ENCODE results near the gene AGAP1. TPM values are rescaled to one million over a fixed set of nuclear protein-coding genes. Genes with fewer than 3 reads are reported as not detected.

AGAP1 gene
- total RNA-seq, 1 donor from 2014 or later: 39.4 TPM

DNA sequence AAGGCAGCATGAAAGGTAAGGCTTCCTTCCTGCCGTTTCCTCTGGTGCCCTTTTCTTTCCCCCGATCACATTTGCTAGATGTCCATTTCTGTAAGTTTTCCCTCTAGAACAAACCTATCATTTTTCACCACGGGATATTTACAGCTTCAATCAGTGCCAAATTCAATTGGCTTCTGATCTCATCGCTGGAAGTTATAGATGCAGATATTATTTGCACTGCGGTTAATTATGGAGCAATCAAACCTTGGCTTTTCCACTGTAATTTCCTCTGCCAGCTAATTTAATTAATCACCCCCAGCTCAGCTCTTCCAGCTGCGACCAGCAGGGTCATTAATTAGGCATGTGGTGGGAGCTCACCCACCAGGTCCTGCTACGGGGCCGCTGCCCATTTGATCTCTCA, 588.2 kb downstream of the AGAP1 start:
- peaks cover 28% of the 10 kb centered on the region for H3K4me1 Mint-ChIP-seq (ENCODE audit: low read depth, unreplicated experiment)
- H3K27me3 Mint-ChIP-seq (ENCODE audit: low read depth, unreplicated experiment): no peaks in the 10 kb centered on the region
- H3K36me3 Mint-ChIP-seq (ENCODE audit: low read depth, unreplicated experiment): peaks cover 4% of the 10 kb centered on the region
- Histone ChIP-seq H3K27me3 (ENCODE audit: insufficient read depth, low read length) (no peaks in the 10 kb centered on the region), H3K4me1 (ENCODE audit: insufficient read depth, low read length) (peaks cover 16% of the 10 kb centered on the region), H4K20me1 (ENCODE audit: insufficient read depth, low read length) (peaks cover 9% of the 10 kb centered on the region), H3K4me2 (ENCODE audit: low read length) (peak overlapping the region; percentile 7), H3K79me2 (ENCODE audit: insufficient read depth, low read length) (no peaks in the 10 kb centered on the region), H3K27ac (ENCODE audit: low read depth, low read length) (no peak overlapping the region), H3K36me3 (ENCODE audit: insufficient read depth, low read length) (no peaks in the 10 kb centered on the region), H3K9me3 (ENCODE audit: insufficient read depth, low read depth, low read length) (no peaks in the 10 kb centered on the region), H2AFZ (ENCODE audit: low read depth, low read length) (no peak overlapping the region), H3K9ac (ENCODE audit: low read length) (no peak overlapping the region), H3K4me3 (ENCODE audit: insufficient read depth, low read depth, low read length) (no peak overlapping the region)
- H3K27ac Mint-ChIP-seq (ENCODE audit: unreplicated experiment): no peak overlapping the region
- FAIRE-seq: no peak
- TF ChIP-seq EZH2 (IDR thresholded peaks at IDR 0.05; ENCODE audit: insufficient read depth, low read length): no peak
- TF ChIP-seq, protein P1, sequence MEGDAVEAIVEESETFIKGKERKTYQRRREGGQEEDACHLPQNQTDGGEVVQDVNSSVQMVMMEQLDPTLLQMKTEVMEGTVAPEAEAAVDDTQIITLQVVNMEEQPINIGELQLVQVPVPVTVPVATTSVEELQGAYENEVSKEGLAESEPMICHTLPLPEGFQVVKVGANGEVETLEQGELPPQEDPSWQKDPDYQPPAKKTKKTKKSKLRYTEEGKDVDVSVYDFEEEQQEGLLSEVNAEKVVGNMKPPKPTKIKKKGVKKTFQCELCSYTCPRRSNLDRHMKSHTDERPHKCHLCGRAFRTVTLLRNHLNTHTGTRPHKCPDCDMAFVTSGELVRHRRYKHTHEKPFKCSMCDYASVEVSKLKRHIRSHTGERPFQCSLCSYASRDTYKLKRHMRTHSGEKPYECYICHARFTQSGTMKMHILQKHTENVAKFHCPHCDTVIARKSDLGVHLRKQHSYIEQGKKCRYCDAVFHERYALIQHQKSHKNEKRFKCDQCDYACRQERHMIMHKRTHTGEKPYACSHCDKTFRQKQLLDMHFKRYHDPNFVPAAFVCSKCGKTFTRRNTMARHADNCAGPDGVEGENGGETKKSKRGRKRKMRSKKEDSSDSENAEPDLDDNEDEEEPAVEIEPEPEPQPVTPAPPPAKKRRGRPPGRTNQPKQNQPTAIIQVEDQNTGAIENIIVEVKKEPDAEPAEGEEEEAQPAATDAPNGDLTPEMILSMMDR (IDR thresholded peaks at IDR 0.05; ENCODE audit: insufficient read depth, low read depth, low read length): no peak
- no peaks in the 10 kb centered on the region for H3K9me3 Mint-ChIP-seq (ENCODE audit: unreplicated experiment)
- H3K4me3 Mint-ChIP-seq (ENCODE audit: unreplicated experiment): no peak overlapping the region
- DNase-seq (ENCODE audit: low read depth): no peak

DNA sequence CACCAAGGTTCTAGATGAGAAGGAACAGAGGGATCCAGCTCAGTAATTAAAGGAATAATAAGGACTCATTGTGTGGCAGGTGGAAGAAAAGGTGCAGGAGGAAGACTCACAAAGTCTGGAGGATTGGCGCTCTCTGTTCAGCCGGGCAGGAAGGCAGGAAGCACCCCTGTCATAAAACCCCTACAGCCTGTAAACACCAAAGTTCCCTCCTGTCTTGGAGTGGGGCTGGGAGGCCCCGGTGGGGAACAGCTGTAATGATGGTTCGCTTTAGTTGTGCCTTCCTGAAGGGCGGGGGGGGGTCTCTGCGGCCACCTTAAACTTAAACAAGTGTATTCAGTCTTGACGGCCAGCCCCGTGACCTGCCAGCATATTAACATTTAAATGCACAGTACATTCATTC, 590.1 kb downstream of the AGAP1 start:
- Histone ChIP-seq H4K20me1 (ENCODE audit: insufficient read depth, low read length) (peaks cover under 1% of the 10 kb centered on the region), H3K4me1 (ENCODE audit: insufficient read depth, low read length) (peaks cover 6% of the 10 kb centered on the region), H3K79me2 (ENCODE audit: insufficient read depth, low read length) (no peaks in the 10 kb centered on the region), H3K4me2 (ENCODE audit: low read length) (no peak overlapping the region), H3K9me3 (ENCODE audit: insufficient read depth, low read depth, low read length) (no peaks in the 10 kb centered on the region), H2AFZ (ENCODE audit: low read depth, low read length) (no peak overlapping the region), H3K4me3 (ENCODE audit: insufficient read depth, low read depth, low read length) (no peak overlapping the region), H3K27me3 (ENCODE audit: insufficient read depth, low read length) (no peaks in the 10 kb centered on the region), H3K9ac (ENCODE audit: low read length) (no peak overlapping the region), H3K27ac (ENCODE audit: low read depth, low read length) (no peak overlapping the region), H3K36me3 (ENCODE audit: insufficient read depth, low read length) (no peaks in the 10 kb centered on the region)
- H3K4me3 Mint-ChIP-seq (ENCODE audit: unreplicated experiment): no peak overlapping the region
- H3K27me3 Mint-ChIP-seq (ENCODE audit: low read depth, unreplicated experiment): no peaks in the 10 kb centered on the region
- no peak overlapping the region for H3K27ac Mint-ChIP-seq (ENCODE audit: unreplicated experiment)
- no peak for TF ChIP-seq EZH2 (IDR thresholded peaks at IDR 0.05; ENCODE audit: insufficient read depth, low read length)
- TF ChIP-seq, protein P1 (IDR thresholded peaks at IDR 0.05; ENCODE audit: insufficient read depth, low read depth, low read length): no peak
- no peak for FAIRE-seq
- peaks cover 27% of the 10 kb centered on the region for H3K4me1 Mint-ChIP-seq (ENCODE audit: low read depth, unreplicated experiment)
- H3K36me3 Mint-ChIP-seq (ENCODE audit: low read depth, unreplicated experiment): peaks cover 4% of the 10 kb centered on the region
- H3K9me3 Mint-ChIP-seq (ENCODE audit: unreplicated experiment): no peaks in the 10 kb centered on the region
- DNase-seq (ENCODE audit: low read depth): no peak

DNA sequence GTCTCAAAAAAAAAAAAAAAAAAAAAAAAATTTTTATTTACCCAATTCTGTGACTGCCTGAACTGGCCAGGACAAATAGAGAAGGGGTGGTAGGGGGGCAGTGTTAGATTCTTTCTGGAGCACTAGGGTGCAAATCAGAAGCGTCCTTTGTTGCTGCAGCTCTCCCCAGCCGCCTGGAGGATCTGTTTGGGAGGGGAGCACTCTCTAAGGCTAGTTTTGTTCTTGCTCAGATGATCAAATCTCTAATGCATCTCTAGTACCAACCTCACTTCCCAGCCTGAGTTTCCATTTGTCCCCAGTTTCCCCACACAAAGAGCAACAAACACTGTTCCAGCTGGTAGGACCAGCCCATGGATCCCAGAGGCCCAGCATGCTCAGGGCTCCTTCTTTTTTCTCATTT, 591.4 kb downstream of the AGAP1 start:
- no peak for TF ChIP-seq EZH2 (IDR thresholded peaks at IDR 0.05; ENCODE audit: insufficient read depth, low read length)
- TF ChIP-seq, protein P1 (IDR thresholded peaks at IDR 0.05; ENCODE audit: insufficient read depth, low read depth, low read length): no peak
- FAIRE-seq: no peak
- H3K4me1 Mint-ChIP-seq (ENCODE audit: low read depth, unreplicated experiment): peaks cover 27% of the 10 kb centered on the region

More for the DNA sequence above, 591.4 kb downstream of the AGAP1 start:
- H3K9ac ChIP-seq (ENCODE audit: low read length): no peak overlapping the region
- H3K4me1 ChIP-seq (ENCODE audit: insufficient read depth, low read length): peaks cover 6% of the 10 kb centered on the region
- peak overlapping the region; percentile 41 for H3K27ac Mint-ChIP-seq (ENCODE audit: unreplicated experiment)
- H3K36me3 Mint-ChIP-seq (ENCODE audit: low read depth, unreplicated experiment): peaks cover under 1% of the 10 kb centered on the region
- no peak overlapping the region for H2AFZ ChIP-seq (ENCODE audit: low read depth, low read length)
- no peaks in the 10 kb centered on the region for H3K9me3 Mint-ChIP-seq (ENCODE audit: unreplicated experiment)
- DNase-seq (ENCODE audit: low read depth): no peak
- no peaks in the 10 kb centered on the region for H3K79me2 ChIP-seq (ENCODE audit: insufficient read depth, low read length)
- H3K4me3 Mint-ChIP-seq (ENCODE audit: unreplicated experiment): no peak overlapping the region
- H3K36me3 ChIP-seq (ENCODE audit: insufficient read depth, low read length): no peaks in the 10 kb centered on the region
- H3K27ac ChIP-seq (ENCODE audit: low read depth, low read length): no peak overlapping the region
- no peaks in the 10 kb centered on the region for H3K27me3 ChIP-seq (ENCODE audit: insufficient read depth, low read length)
- no peak overlapping the region for H3K4me2 ChIP-seq (ENCODE audit: low read length)
- no peak overlapping the region for H3K4me3 ChIP-seq (ENCODE audit: insufficient read depth, low read depth, low read length)
- no peaks in the 10 kb centered on the region for H3K27me3 Mint-ChIP-seq (ENCODE audit: low read depth, unreplicated experiment)
- no peaks in the 10 kb centered on the region for H4K20me1 ChIP-seq (ENCODE audit: insufficient read depth, low read length)
- no peaks in the 10 kb centered on the region for H3K9me3 ChIP-seq (ENCODE audit: insufficient read depth, low read depth, low read length)
